COLO668 (cell line): Measurements from ENCODE around the gene HADH.
"Not testable (repeated sequence)": the region's sequence is repeated elsewhere in the genome, so short reads cannot be mapped to it uniquely, and the experiment has no call there.

Experiments
- DNase-seq: peaks from one replicate; lab custom pipeline; 2025; ENCODE audit not compliant: unreplicated experiment; lab: John Stamatoyannopoulos, UW

The HADH gene

GRCh38 chr4:107994894-107995293, 5.2 kb downstream of the HADH start:
- DNase-seq: no peak

DNA sequence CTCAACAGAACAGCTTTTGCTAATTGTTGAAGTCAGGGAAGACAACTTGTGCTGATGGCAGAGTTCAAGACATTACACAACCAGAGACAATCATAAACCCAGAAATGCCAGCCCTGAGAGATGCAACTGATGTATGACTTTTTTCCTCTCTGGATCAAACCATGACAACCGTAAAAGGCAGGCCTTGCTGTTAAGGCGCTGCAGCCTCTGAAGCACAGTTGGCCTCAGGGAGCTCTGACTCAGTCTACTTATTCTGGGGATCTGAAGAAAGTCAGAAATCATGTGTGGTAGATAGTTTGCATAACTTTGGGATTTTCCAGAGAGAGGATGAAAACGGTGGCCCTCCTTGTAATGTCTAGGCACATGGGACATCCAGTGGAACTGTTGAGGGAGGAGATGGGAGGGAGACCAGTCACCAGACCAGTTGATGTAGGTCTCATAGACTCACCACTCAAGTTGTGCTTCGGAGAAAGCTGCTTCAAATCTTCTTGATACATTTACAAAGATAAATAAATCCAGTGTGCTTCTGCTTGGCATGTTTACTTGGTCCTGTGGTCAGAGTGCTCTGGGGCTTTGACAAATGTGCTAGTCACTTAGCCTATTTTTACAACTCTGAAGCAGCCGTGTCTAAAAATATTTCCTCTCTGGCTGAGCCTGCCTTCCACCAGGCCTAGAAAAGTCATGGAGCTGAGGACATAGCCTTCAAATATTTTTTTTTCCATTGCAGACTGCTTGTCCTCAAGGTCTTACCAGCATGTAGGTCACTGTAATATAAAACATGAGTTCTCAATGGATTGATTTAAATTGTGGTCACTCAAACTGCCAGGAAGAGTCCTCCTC, 7.5 kb downstream of the HADH start:
- no peak for DNase-seq

- no peak for DNase-seq
Observed at GRCh38 chr4:107997794-107998193, 8.1 kb downstream of the HADH start.

DNA sequence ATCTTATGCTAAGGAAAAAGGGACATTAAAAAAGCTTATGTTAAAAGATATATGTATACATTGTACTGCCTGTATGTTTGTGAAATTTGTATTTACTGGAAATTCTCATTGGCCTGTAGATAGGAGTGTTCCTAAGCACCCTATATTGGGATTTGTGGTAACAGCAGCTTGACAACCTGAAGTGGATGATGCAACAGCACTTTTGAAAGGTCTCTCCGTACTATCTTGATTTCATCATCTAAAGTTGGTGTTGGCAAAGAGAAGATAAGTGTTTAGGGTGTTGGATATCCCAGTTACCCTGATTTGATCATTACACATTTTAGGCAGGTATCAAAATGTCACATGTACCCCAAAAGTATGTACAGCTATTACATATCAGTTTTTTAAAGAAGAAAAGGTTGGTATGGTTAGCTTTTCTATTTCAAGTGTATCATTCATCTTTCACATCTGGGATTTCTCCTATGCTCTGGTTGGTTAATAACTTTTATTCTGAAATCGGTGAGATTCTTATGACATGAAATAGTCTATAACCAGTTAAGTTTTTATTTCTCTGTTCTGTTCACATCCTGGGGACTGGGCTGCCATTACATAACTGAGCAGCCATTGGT, 10.3 kb downstream of the HADH start:
- no peak for DNase-seq

DNA sequence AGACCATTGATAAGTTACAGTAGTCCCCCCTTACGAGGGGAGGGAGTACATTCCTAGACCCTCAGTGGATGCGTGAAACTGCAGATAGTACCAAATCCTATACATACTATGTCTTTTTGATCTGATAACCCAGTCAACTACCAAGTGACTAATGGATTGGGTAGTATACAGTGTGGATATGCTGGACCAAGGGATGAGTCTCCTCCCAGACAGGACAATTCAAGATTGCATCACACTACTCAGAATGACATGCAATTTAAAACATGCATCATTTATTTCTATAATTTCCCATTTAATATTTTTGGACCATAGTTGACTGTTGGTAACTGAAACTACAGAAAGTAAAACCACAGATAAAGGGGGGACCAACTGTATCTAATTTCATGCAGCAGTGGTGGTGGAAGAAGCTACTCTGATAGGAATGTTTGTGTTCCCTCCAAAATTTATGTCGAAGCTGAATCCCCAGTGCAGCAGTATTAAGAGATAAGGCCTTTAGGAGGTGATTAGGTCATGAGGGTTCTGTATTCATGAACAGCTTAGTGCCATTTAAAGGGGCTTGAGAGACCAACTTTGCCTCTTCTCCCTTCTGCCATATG, 11.9 kb downstream of the HADH start:
- no peak for DNase-seq

GRCh38 chr4:108003982-108004515, 14.4 kb downstream of the HADH start:
- no peak for DNase-seq

GRCh38 chr4:108004646-108005045, 15.0 kb downstream of the HADH start:
- DNase-seq: no peak

- DNase-seq: no peak
Observed at GRCh38 chr4:108005807-108006206, 16.1 kb downstream of the HADH start.

GRCh38 chr4:108006361-108006760, 16.7 kb downstream of the HADH start:
- DNase-seq: no peak

GRCh38 chr4:108007984-108008383, 18.3 kb downstream of the HADH start:
- no peak for DNase-seq

DNA sequence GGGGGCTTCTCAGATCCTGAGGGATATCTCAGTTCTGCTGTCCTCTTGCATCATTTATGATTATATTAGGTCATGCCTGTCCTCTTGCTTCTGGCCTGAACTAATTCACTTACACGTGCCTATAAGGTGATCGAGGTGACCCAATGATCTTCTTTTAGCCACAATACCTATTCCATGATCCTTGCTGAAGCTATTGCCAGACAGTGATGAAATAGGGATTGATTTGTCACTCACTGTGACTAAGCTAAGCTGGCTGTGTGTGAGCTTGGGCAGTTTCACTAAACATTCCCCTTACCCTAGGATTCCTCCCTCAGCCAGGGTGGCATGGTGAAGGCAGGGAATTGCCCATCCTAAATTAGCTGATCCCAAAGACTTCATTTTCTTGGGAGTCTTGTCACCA, 19.0 kb downstream of the HADH start:
- no peak for DNase-seq

DNA sequence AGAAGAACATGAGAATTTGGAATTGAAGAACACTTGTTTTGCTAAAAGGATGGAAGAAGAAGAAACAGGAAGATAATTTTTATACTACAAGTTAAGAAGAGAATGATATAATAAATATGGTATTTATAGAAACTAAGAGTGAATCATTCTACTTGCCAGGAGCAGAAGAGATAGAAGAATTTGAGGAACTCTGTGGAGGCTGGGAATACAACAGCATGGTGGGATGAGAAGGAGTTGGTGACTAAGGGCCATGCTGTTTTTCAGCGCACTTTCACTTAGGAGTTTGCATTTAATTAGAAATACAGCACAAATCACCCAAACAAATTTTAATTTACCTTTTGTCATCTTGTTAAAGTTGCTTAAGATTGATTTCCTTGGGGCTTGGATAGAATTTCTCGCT, 20.5 kb downstream of the HADH start:
- DNase-seq: no peak

- DNase-seq: not testable (repeated sequence)
Observed at GRCh38 chr4:108012382-108012781, 22.7 kb downstream of the HADH start.

GRCh38 chr4:108013327-108013726, 23.6 kb downstream of the HADH start:
- DNase-seq: no peak

GRCh38 chr4:108013955-108014354, 24.3 kb downstream of the HADH start:
- DNase-seq: no peak

GRCh38 chr4:108018040-108018883, 28.6 kb downstream of the HADH start:
- DNase-seq: peak; percentile 73

GRCh38 chr4:108018884-108019187, 29.1 kb downstream of the HADH start:
- DNase-seq: no peak

- no peak for DNase-seq
Observed at GRCh38 chr4:108024085-108024877, 34.6 kb downstream of the HADH start.

DNA sequence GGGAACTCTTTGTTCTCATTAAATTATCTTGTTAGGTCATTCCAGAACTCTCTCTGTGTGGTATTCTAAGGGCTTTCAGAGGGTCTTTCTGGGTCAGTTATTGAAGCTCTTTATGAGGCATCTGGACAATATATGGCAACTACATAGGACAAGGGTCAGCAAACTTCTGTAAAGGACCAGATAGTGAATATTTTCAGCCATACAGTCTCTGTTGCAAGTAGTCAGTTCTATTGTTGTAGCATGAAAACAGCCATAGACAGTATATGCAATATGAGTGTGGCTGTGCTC, 35.1 kb downstream of the HADH start:
- DNase-seq: no peak

DNA sequence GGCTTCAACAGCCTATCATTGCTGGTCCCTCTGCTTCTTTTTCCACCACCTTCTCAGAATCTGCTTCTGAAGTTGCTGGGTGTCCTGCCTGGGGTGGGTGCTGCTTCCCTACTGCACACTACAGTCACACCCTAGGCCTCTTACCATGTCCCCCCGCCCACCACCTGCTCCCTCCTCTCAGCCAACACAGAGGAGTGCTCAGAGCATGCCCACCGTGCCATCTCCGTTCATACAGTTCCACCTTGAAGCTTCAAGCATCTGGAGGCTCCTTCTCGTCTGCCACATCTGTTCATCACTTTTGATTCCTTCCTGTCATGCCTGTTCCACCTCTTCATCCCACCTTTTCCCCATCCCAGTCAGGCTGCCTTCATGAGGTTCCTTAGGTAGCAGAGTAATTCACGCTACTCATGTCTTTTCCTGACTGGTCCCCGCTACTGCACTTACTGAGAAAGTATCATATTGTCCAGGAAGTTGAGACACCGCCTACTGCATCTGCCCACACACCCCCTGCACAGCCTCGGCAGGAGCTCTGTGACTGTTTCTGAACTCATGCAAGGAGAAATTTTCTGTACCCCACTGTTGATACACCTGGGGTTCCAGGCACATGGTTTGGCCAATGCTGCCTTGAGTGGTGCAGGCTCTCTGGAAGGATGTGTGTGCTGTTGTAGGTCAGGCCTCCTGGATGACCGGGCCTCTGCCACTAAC, 39.5 kb downstream of the HADH start:
- no peak for DNase-seq
